Measurements from ENCODE around the gene DIPK1A.

Gene DIPK1A

GRCh38 chr1:92797297-92797696 is 164.0 kb downstream of the DIPK1A start:
- Histone ChIP-seq H3K9me3 (ENCODE audit: control insufficient read depth, insufficient read depth, low read depth, low read length) (no peaks in the 10 kb centered on the region), H3K36me3 (ENCODE audit: control insufficient read depth in 2 of 2, insufficient read depth in 1 of 2, low read length in 2 of 2) (no peaks in the 10 kb centered on the region), H3K27ac (ENCODE audit: extremely low read depth, low read depth, low read length) (no peak overlapping the region), H3K4me1 (ENCODE audit: control insufficient read depth, insufficient read depth, low read length) (no peaks in the 10 kb centered on the region), H3K4me3 (ENCODE audit: low read depth, low read length) (no peak overlapping the region)
- CTCF ChIA-PET = interaction anchor here (0.6 to 1.5 kb wide), 2 partner anchors 11 to 21 kb away, joined by 3 read pairs; no protein-coding TSS in a partner anchor
- POLR2A ChIA-PET = no interaction called here
- TF ChIP-seq ZNF747 (tag by site-specific recombination; IDR thresholded peaks at IDR 0.05) = no peak
- no peak for TF ChIP-seq ZNF580 (tag by site-specific recombination; IDR thresholded peaks at IDR 0.05)
- TF ChIP-seq ZNF416 (tag by site-specific recombination; IDR thresholded peaks at IDR 0.05) = no peak
- no peak for TF ChIP-seq ZSCAN16 (tag by site-specific recombination; IDR thresholded peaks at IDR 0.05)
- TF ChIP-seq OSR2 (tag by site-specific recombination; IDR thresholded peaks at IDR 0.05) = peak; percentile 58
- no peak for TF ChIP-seq ZNF660 (tag by site-specific recombination; IDR thresholded peaks at IDR 0.05)
- TF ChIP-seq GFI1B (tag by site-specific recombination; IDR thresholded peaks at IDR 0.05) = peak; percentile 99
- no peak for TF ChIP-seq ZNF707 (tag by site-specific recombination; IDR thresholded peaks at IDR 0.05)
- TF ChIP-seq ZNF292 (tag by site-specific recombination; IDR thresholded peaks at IDR 0.05; ENCODE audit: borderline replicate concordance, low read depth) = no peak
- TF ChIP-seq YY1 (tag by site-specific recombination; IDR thresholded peaks at IDR 0.05) = no peak
- TF ChIP-seq ZBTB21 (tag by site-specific recombination; IDR thresholded peaks at IDR 0.05) = no peak
- 0 out of 2 replicates have a peak, but pooled peaks have one; percentile 13 for TF ChIP-seq ZSCAN4 (tag by site-specific recombination; IDR thresholded peaks at IDR 0.05)
- TF ChIP-seq GLIS1 (tag by site-specific recombination; IDR thresholded peaks at IDR 0.05) = peak; percentile 86
- TF ChIP-seq ZNF664 (tag by site-specific recombination; IDR thresholded peaks at IDR 0.05) = no peak
- no peak for TF ChIP-seq TSHZ1 (tag by site-specific recombination; IDR thresholded peaks at IDR 0.05; ENCODE audit: borderline replicate concordance)
- no peak for TF ChIP-seq ZBTB26 (tag by site-specific recombination; optimal IDR thresholded peaks at IDR 0.05)
- TF ChIP-seq ZNF837 (tag by site-specific recombination; IDR thresholded peaks at IDR 0.05) = no peak
- TF ChIP-seq ZNF529 (tag by site-specific recombination; IDR thresholded peaks at IDR 0.05; ENCODE audit: insufficient replicate concordance) = no peak
- TF ChIP-seq ZNF121 (tag by site-specific recombination; IDR thresholded peaks at IDR 0.05) = no peak
- TF ChIP-seq MYNN (tag by site-specific recombination; IDR thresholded peaks at IDR 0.05; ENCODE audit: borderline replicate concordance) = no peak

- TF ChIP-seq ZBTB21 (tag by site-specific recombination; IDR thresholded peaks at IDR 0.05) = no peak
- TF ChIP-seq REPIN1 (tag by site-specific recombination; IDR thresholded peaks at IDR 0.05; ENCODE audit: low read depth) = no peak
- TF ChIP-seq ZSCAN30 (tag by site-specific recombination; IDR thresholded peaks at IDR 0.05) = no peak
- no peak for TF ChIP-seq ZNF600 (tag by site-specific recombination; IDR thresholded peaks at IDR 0.05)
- no peak for TF ChIP-seq TSHZ1 (tag by site-specific recombination; IDR thresholded peaks at IDR 0.05; ENCODE audit: borderline replicate concordance)
- no peak for TF ChIP-seq ZNF621 (tag by site-specific recombination; IDR thresholded peaks at IDR 0.05)
- no peak for TF ChIP-seq ZNF473 (tag by site-specific recombination; IDR thresholded peaks at IDR 0.05)
- ChIA-PET POLR2A (no interaction called here), CTCF (interaction anchor here (0.6 to 1.0 kb wide), 2 partner anchors 12 to 23 kb away, joined by 4 to 5 read pairs; no protein-coding TSS in a partner anchor)
Measured at GRCh38 chr1:92795166-92795565, 166.1 kb downstream of the DIPK1A start.

More at GRCh38 chr1:92795166-92795565, 166.1 kb downstream of the DIPK1A start:
- peaks cover 5% of the 10 kb centered on the region for H3K4me1 ChIP-seq (ENCODE audit: control insufficient read depth, insufficient read depth, low read length)
- no peaks in the 10 kb centered on the region for H3K36me3 ChIP-seq (ENCODE audit: control insufficient read depth in 2 of 2, insufficient read depth in 1 of 2, low read length in 2 of 2)
- H3K4me3 ChIP-seq (ENCODE audit: low read depth, low read length) = no peak overlapping the region
- H3K27ac ChIP-seq (ENCODE audit: extremely low read depth, low read depth, low read length) = no peak overlapping the region
- H3K9me3 ChIP-seq (ENCODE audit: control insufficient read depth, insufficient read depth, low read depth, low read length) = no peaks in the 10 kb centered on the region

All from HEK293 (cell line).